ENCODE measurements around the gene C10orf95.

- TF ChIP-seq CTCF (IDR thresholded peaks at IDR 0.05) (no peak), CHD2 (IDR thresholded peaks at IDR 0.05; ENCODE audit: low read length, partially characterized antibody) (no peak), MAX (IDR thresholded peaks at IDR 0.05; ENCODE audit: low read depth) (no peak), SMC3 (IDR thresholded peaks at IDR 0.05; ENCODE audit: low read depth, low read length) (no peak)
Measured at GRCh38 chr10:102401735-102402511, 49.4 kb downstream of the C10orf95 start.

All from SK-N-SH (cell line).